Kidney (tissue), 14 donors: ENCODE results near the gene IL5RA. TPM values are rescaled to one million over a fixed set of nuclear protein-coding genes. Genes with fewer than 3 reads are reported as not detected.
A peak's percentile ranks its signal among the peaks of the same experiment; 100 is the strongest.

ENCODE experiments used
- DNase-seq, 5 donors: peaks; one replicate each; pipeline ENCODE4 v3.0.0-alpha.2; 2013 to 2020
- FAIRE-seq: peaks from 2 replicates; lab custom pipeline; 2012; peaks lifted over from hg19 to GRCh38; lab: Jason Lieb, UNC
- H3K27ac ChIP-seq, 2 donors: one replicate each; pipeline ENCODE4 v1.7.0; 2013; ENCODE audit warnings: low read depth in 2 of 2, low read length in 2 of 2, inconsistent platforms in 1 of 2
- H3K27me3 ChIP-seq: one replicate; pipeline ENCODE4 v1.7.1; 2013; ENCODE audit warnings: low read length, inconsistent platforms; ENCODE audit not compliant: control insufficient read depth, insufficient read depth
- H3K36me3 ChIP-seq, 3 donors: one replicate each; pipeline versions ENCODE4 v1.7.0 to v1.7.1; 2013; ENCODE audit warnings: low read length in 3 of 3, control low read depth in 1 of 3, inconsistent platforms in 1 of 3; ENCODE audit not compliant: insufficient read depth in 3 of 3, control insufficient read depth in 2 of 3
- H3K4me1 ChIP-seq, 3 donors: one replicate each; pipeline versions ENCODE4 v1.7.0 to v1.7.1; 2013; ENCODE audit warnings: low read length in 3 of 3, inconsistent platforms in 1 of 3, low read depth in 1 of 3; ENCODE audit not compliant: control insufficient read depth in 2 of 3, insufficient read depth in 2 of 3
- H3K4me3 ChIP-seq, 3 donors: one replicate each; pipeline versions ENCODE4 v1.7.0 to v1.8.1; 2013; ENCODE audit warnings: low read length in 3 of 3, control low read depth in 1 of 3, inconsistent platforms in 1 of 3
- H3K9ac ChIP-seq, 3 donors: one replicate each; pipeline versions ENCODE4 v1.7.0 to v1.7.1; 2013; ENCODE audit warnings: low read length in 3 of 3, control low read depth in 1 of 3, inconsistent platforms in 1 of 3
- H3K9me3 ChIP-seq, 3 donors: one replicate each; pipeline versions ENCODE4 v1.7.0 to v1.7.1; 2013; ENCODE audit warnings: low read length in 3 of 3, control low read depth in 1 of 3, inconsistent platforms in 1 of 3; ENCODE audit not compliant: control insufficient read depth in 2 of 3, insufficient read depth in 1 of 3
- intact Hi-C: fragments of 100-400 bp; cut with DNase I; formaldehyde crosslinking; loops from one replicate; pipeline ENCODE4 v1.11.1; 2022
- polyA plus RNA-seq: library from polyadenylated mRNA; stranded (reverse); fragments of 350-450 nt; fragmentation: Illumina TruSeq; extraction: RNeasy Lipid Tissue Mini Kit (QIAGEN cat#74804); gene quantifications from one replicate; pipeline ENCODE4 v1.2.3, GENCODE V29; 2014; ENCODE audit warnings: low read depth, low replicate concordance; ENCODE audit not compliant: insufficient read depth
- total RNA-seq: library from RNA; stranded (reverse); fragmentation: NEBNext Ultra II Directional; extraction: Animal tissue kit (Norgen Biotek cat#: 25700); gene quantifications from one replicate; pipeline ENCODE4 v1.2.1, GENCODE V29; 2021
- TF ChIP-seq, protein P1 (sequence below): IDR thresholded peaks from 3 replicates; pipeline ENCODE4 v1.5.1; 2012; ENCODE audit warnings: mild to moderate bottlenecking, moderate library complexity, borderline replicate concordance; ENCODE audit not compliant: insufficient read depth; ENCODE audit errors: extremely low read depth
- donor health status: control.
- donor health status: control.
- donor health status: control.
- donor health status: control.
- donor health status: control.
- donor health status: DM: yes; HTN: yes; CAD: no.
- donor health status: Normal renal cell carcinoma (clear cell type).

IL5RA gene
- total and polyA plus RNA-seq, 2 donors from 2014 or later = 0.22 to 1.1 TPM

DNA sequence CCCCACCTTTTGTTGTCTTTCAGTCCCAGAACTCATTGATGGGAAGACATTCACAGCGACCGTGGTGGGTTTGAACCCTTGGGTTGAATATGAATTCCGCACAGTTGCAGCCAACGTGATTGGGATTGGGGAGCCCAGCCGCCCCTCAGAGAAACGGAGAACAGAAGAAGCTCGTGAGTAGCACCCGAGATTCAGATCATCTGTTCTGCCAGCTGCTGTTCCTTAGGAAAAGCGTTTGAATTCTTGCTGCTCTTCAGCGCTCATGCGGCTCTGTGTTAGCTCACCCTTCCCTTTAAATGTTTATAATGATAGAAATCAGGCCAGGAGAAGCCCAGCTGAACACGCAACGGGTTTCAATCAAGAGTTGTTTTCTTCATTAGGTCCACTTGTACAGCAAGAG, 73.0 kb downstream of the IL5RA start:
- Histone ChIP-seq H3K4me1 (no peaks in the 10 kb centered on the region), H3K36me3 (no peaks in the 10 kb centered on the region), H3K27ac (no peak overlapping the region), H3K9ac (no peak overlapping the region), H3K4me3 (no peak overlapping the region), H3K9me3 (no peaks in the 10 kb centered on the region), H3K27me3 (no peaks in the 10 kb centered on the region)
- peak in 1 of 5 donors; percentile 22 for DNase-seq
- TF ChIP-seq, protein P1, sequence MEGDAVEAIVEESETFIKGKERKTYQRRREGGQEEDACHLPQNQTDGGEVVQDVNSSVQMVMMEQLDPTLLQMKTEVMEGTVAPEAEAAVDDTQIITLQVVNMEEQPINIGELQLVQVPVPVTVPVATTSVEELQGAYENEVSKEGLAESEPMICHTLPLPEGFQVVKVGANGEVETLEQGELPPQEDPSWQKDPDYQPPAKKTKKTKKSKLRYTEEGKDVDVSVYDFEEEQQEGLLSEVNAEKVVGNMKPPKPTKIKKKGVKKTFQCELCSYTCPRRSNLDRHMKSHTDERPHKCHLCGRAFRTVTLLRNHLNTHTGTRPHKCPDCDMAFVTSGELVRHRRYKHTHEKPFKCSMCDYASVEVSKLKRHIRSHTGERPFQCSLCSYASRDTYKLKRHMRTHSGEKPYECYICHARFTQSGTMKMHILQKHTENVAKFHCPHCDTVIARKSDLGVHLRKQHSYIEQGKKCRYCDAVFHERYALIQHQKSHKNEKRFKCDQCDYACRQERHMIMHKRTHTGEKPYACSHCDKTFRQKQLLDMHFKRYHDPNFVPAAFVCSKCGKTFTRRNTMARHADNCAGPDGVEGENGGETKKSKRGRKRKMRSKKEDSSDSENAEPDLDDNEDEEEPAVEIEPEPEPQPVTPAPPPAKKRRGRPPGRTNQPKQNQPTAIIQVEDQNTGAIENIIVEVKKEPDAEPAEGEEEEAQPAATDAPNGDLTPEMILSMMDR = no peak
- FAIRE-seq = no peak
- intact Hi-C loops = no loop called here

DNA sequence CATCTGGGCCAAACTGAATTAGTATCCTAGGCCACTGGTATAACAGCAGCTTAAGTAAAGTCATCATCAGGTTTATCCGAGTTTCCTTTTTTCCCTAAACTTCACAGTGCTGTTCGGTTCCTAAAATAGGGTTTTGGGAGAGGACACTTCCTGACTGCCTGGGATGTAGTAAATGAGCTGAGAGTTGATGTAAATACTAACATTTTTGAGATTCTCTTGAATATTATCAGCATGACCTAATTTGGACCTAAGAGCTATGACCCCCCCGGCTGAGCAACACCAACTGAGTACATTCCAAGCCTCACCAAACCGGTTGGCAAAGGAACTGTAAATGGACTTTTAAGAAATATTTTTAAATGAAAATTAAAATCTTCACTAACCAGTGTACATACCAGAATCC, 78.8 kb downstream of the IL5RA start:
- TF ChIP-seq, protein P1 = no peak
- Histone ChIP-seq H3K9ac (no peak overlapping the region), H3K27me3 (no peaks in the 10 kb centered on the region), H3K4me3 (no peak overlapping the region), H3K27ac (no peak overlapping the region), H3K4me1 (no peaks in the 10 kb centered on the region), H3K9me3 (no peaks in the 10 kb centered on the region), H3K36me3 (no peaks in the 10 kb centered on the region)
- intact Hi-C loops = no loop called here
- FAIRE-seq (no peak), DNase-seq (no peak)

DNA sequence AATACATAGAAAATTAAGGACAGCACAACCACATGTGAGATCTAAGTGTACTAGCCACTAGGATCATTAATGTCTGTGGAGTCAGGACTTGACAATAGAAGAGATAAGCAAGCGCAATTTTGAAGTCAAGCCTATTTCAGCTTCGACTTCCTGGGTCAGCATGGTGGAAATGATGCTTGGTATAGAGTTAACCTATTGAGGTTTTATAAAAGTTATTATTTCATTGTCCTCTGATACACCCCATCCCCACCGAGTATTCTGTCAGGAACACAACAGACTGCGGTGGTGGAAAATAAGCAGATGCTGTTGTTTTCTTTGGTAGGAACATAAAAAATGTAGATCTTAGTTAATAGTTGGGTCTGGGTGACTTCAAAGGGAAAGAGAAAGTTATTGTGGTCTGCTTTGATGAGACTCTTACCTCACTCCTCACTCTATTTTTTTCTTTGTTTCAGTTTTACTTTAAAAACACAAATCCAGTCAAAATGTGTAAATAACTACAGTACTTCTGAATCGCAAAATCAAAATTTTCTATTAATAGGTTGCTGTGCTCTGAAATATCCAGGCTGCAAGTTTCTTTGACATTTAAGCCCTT, 82.1 kb downstream of the IL5RA start:
- H3K4me1 ChIP-seq = no peaks in the 10 kb centered on the region
- DNase-seq = no peak
- no peak overlapping the region for H3K4me3 ChIP-seq
- no peak overlapping the region for H3K9ac ChIP-seq
- no peaks in the 10 kb centered on the region for H3K9me3 ChIP-seq
- no peak for FAIRE-seq
- no peaks in the 10 kb centered on the region for H3K36me3 ChIP-seq
- TF ChIP-seq, protein P1 = no peak
- intact Hi-C loops = no loop called here
- no peaks in the 10 kb centered on the region for H3K27me3 ChIP-seq
- no peak overlapping the region for H3K27ac ChIP-seq
